Activated CD4-positive, alpha-beta memory T cell treated with anti-CD3 and anti-CD28 coated beads for 36 hours (primary cell): Measurements from ENCODE around the gene IFNAR2. TPM values are rescaled to one million over a fixed set of nuclear protein-coding genes. Genes with fewer than 3 reads are reported as not detected.
"Not testable (repeated sequence)": the region's sequence is repeated elsewhere in the genome, so short reads cannot be mapped to it uniquely, and the experiment has no call there.

ENCODE experiments used
- CTCF ChIA-PET: fragments of 350-600 bp; sonication (Branson Sonifier 250); formaldehyde crosslinking; loops from one replicate; lab custom pipeline; 2021; ENCODE audit warnings: antibody characterized with exemption, inconsistent platforms; lab: Charles Lee
- POLR2A ChIA-PET: fragments of 350-600 bp; sonication (Branson Sonifier 250); formaldehyde crosslinking; loops from one replicate; lab custom pipeline; 2021; ENCODE audit warnings: antibody characterized with exemption; lab: Charles Lee
- DNase-seq: peaks from one replicate; pipeline ENCODE4 v3.0.0-alpha.2; 2020
- H3K27ac Mint-ChIP-seq: one replicate; pipeline ENCODE4 v1.8.0; 2021; ENCODE audit warnings: mixed read lengths
- H3K27me3 Mint-ChIP-seq: one replicate; pipeline ENCODE4 v1.8.0; 2021; ENCODE audit warnings: mixed read lengths
- H3K36me3 Mint-ChIP-seq: one replicate; pipeline ENCODE4 v1.8.0; 2021; ENCODE audit warnings: mixed read lengths
- H3K4me1 Mint-ChIP-seq: one replicate; pipeline ENCODE4 v1.8.0; 2021; ENCODE audit warnings: low read depth, mixed read lengths
- H3K4me3 Mint-ChIP-seq: one replicate; pipeline ENCODE4 v1.8.0; 2021; ENCODE audit warnings: mild to moderate bottlenecking, mixed read lengths
- H3K9me3 Mint-ChIP-seq: one replicate; pipeline ENCODE4 v1.8.0; 2021; ENCODE audit warnings: mixed read lengths
- intact Hi-C: fragments of 100-400 bp; cut with micrococcal nuclease; formaldehyde crosslinking; loops from one replicate; pipeline ENCODE4 v1.15.1; 2023
- total RNA-seq, 2 experiments: library from RNA; stranded (reverse); gene quantifications; one replicate each; pipeline ENCODE4 v1.2.3, GENCODE V29; 2021

Gene IFNAR2
- total RNA-seq, 2 experiments from 2014 or later = 29.9 to 30.1 TPM

GRCh38 chr21:33236766-33237165 is 7.0 kb downstream of the IFNAR2 start:
- ChIA-PET POLR2A (interaction anchor here (0.6 to 1.2 kb wide), 2 partner anchors 9 to 22 kb away, joined by 3 to 4 read pairs; no protein-coding TSS in a partner anchor), CTCF (interaction anchor here (0.6 kb wide), 2 partner anchors 11 to 23 kb away, joined by 3 to 4 read pairs; no protein-coding TSS in a partner anchor)
- no peak overlapping the region for H3K4me3 Mint-ChIP-seq
- intact Hi-C loops = no loop called here
- no peaks in the 10 kb centered on the region for H3K9me3 Mint-ChIP-seq
- peaks cover 22% of the 10 kb centered on the region for H3K36me3 Mint-ChIP-seq
- H3K27ac Mint-ChIP-seq = peak overlapping the region; percentile 31
- peaks cover 88% of the 10 kb centered on the region for H3K4me1 Mint-ChIP-seq
- DNase-seq = no peak
- no peaks in the 10 kb centered on the region for H3K27me3 Mint-ChIP-seq

- intact Hi-C loops = no loop called here
- no peak for DNase-seq
- H3K36me3 Mint-ChIP-seq = peaks cover 23% of the 10 kb centered on the region
- no peaks in the 10 kb centered on the region for H3K27me3 Mint-ChIP-seq
- ChIA-PET POLR2A (interaction anchor here (2.2 kb wide), 1 partner anchor 88 kb away, joined by 6 read pairs; the partner anchor contains the start of gene IFNAR1), CTCF (interaction anchor here (0.7 kb wide), 1 partner anchor 38 kb away, joined by 3 read pairs; no protein-coding TSS in a partner anchor)
- H3K27ac Mint-ChIP-seq = no peak overlapping the region
- no peaks in the 10 kb centered on the region for H3K9me3 Mint-ChIP-seq
- peaks cover 87% of the 10 kb centered on the region for H3K4me1 Mint-ChIP-seq
- no peak overlapping the region for H3K4me3 Mint-ChIP-seq
These were observed 7.7 kb downstream of the IFNAR2 start for GRCh38 chr21:33237486-33237885.

GRCh38 chr21:33238146-33238545 is 8.4 kb downstream of the IFNAR2 start:
- ChIA-PET CTCF (interaction anchor here (0.8 to 1.5 kb wide), 3 partner anchors 11 to 124 kb away, joined by 3 read pairs; no protein-coding TSS in a partner anchor), POLR2A (interaction anchor here (0.8 to 2.2 kb wide), 4 partner anchors 10 to 197 kb away, joined by 3 to 10 read pairs (median 5); partner anchors contain the start of gene IFNAR1)
- peaks cover 81% of the 10 kb centered on the region for H3K4me1 Mint-ChIP-seq
- peak; percentile 42 for DNase-seq
- H3K4me3 Mint-ChIP-seq = peak overlapping the region; percentile 40
- H3K9me3 Mint-ChIP-seq = no peaks in the 10 kb centered on the region
- H3K36me3 Mint-ChIP-seq = peaks cover 17% of the 10 kb centered on the region
- peak overlapping the region; percentile 83 for H3K27ac Mint-ChIP-seq
- intact Hi-C loops = loop anchor here (1.0 to 2.0 kb wide), 3 partner anchors 18 to 33 kb away; no protein-coding TSS in a partner anchor
- no peaks in the 10 kb centered on the region for H3K27me3 Mint-ChIP-seq

GRCh38 chr21:33238565-33239255 is 9.0 kb downstream of the IFNAR2 start:
- intact Hi-C loops = loop anchor here (1.0 to 2.0 kb wide), 3 partner anchors 18 to 34 kb away; no protein-coding TSS in a partner anchor
- Mint-ChIP-seq H3K27me3 (no peaks in the 10 kb centered on the region), H3K9me3 (no peaks in the 10 kb centered on the region), H3K4me3 (peak overlapping the region; percentile 40), H3K4me1 (peaks cover 81% of the 10 kb centered on the region), H3K36me3 (peaks cover 17% of the 10 kb centered on the region), H3K27ac (peak overlapping the region; percentile 83)
- DNase-seq = peak; percentile 43
- ChIA-PET POLR2A (interaction anchor here (0.6 to 2.2 kb wide), 5 partner anchors 11 to 347 kb away, joined by 3 to 10 read pairs (median 4); partner anchors contain the start of gene IFNAR1), CTCF (interaction anchor here (0.6 to 1.5 kb wide), 5 partner anchors 11 to 123 kb away, joined by 3 to 4 read pairs (median 3); no protein-coding TSS in a partner anchor)

- intact Hi-C loops = loop anchor here (2.0 kb wide), 2 partner anchors 29 to 35 kb away; no protein-coding TSS in a partner anchor
- H3K36me3 Mint-ChIP-seq = peaks cover 22% of the 10 kb centered on the region
- H3K27me3 Mint-ChIP-seq = not testable (repeated sequence)
These were observed 9.9 kb downstream of the IFNAR2 start for GRCh38 chr21:33239559-33240127.

GRCh38 chr21:33240404-33240803 is 10.7 kb downstream of the IFNAR2 start:
- CTCF ChIA-PET = interaction anchor here (0.6 kb wide), 1 partner anchor 60 kb away, joined by 3 read pairs; no protein-coding TSS in a partner anchor
- peaks cover 26% of the 10 kb centered on the region for H3K36me3 Mint-ChIP-seq
- no peak overlapping the region for H3K4me3 Mint-ChIP-seq
- no peaks in the 10 kb centered on the region for H3K9me3 Mint-ChIP-seq
- no peak overlapping the region for H3K27ac Mint-ChIP-seq
- no peaks in the 10 kb centered on the region for H3K27me3 Mint-ChIP-seq
- H3K4me1 Mint-ChIP-seq = peaks cover 83% of the 10 kb centered on the region
- no peak for DNase-seq
- intact Hi-C loops = no loop called here
- POLR2A ChIA-PET = interaction anchor here (1.6 kb wide), 1 partner anchor 239 kb away, joined by 3 read pairs; the partner anchor contains the start of gene TMEM50B

More at GRCh38 chr21:33239559-33240127, 9.9 kb downstream of the IFNAR2 start:
- peaks cover 84% of the 10 kb centered on the region for H3K4me1 Mint-ChIP-seq
- peak overlapping the region; percentile 1 for H3K4me3 Mint-ChIP-seq
- H3K9me3 Mint-ChIP-seq, DNase-seq: not testable (repeated sequence)
- CTCF ChIA-PET = interaction anchor here (0.9 to 1.5 kb wide), 3 partner anchors 26 to 122 kb away, joined by 3 to 4 read pairs (median 3); no protein-coding TSS in a partner anchor
- H3K27ac Mint-ChIP-seq = peak overlapping the region; percentile 83
- POLR2A ChIA-PET = interaction anchor here (1.6 to 2.2 kb wide), 3 partner anchors 16 to 240 kb away, joined by 3 to 10 read pairs (median 6); partner anchors contain the start of genes IFNAR1 and TMEM50B

GRCh38 chr21:33241846-33242245 is 12.1 kb downstream of the IFNAR2 start:
- H3K36me3 Mint-ChIP-seq = peaks cover 37% of the 10 kb centered on the region
- H3K4me1 Mint-ChIP-seq = peaks cover 84% of the 10 kb centered on the region
- no peaks in the 10 kb centered on the region for H3K9me3 Mint-ChIP-seq
- H3K27ac Mint-ChIP-seq = peak overlapping the region; percentile 46
- ChIA-PET POLR2A (interaction anchor here (1.0 kb wide), 1 partner anchor 12 kb away, joined by 3 read pairs; the partner anchor contains the start of gene IFNAR2), CTCF (interaction anchor here (0.7 to 0.9 kb wide), 2 partner anchors 24 to 25 kb away, joined by 3 read pairs; no protein-coding TSS in a partner anchor)
- H3K27me3 Mint-ChIP-seq = no peaks in the 10 kb centered on the region
- peak; percentile 32 for DNase-seq
- intact Hi-C loops = no loop called here
- H3K4me3 Mint-ChIP-seq = no peak overlapping the region

GRCh38 chr21:33242846-33243245 is 13.1 kb downstream of the IFNAR2 start:
- CTCF ChIA-PET, POLR2A ChIA-PET, H3K27ac Mint-ChIP-seq, H3K9me3 Mint-ChIP-seq, DNase-seq, H3K27me3 Mint-ChIP-seq, H3K4me3 Mint-ChIP-seq, intact Hi-C loops: not testable (repeated sequence)
- peaks cover 45% of the 10 kb centered on the region for H3K36me3 Mint-ChIP-seq
- H3K4me1 Mint-ChIP-seq = peaks cover 85% of the 10 kb centered on the region

- H3K4me3 Mint-ChIP-seq = peak overlapping the region; percentile 34
- peaks cover 82% of the 10 kb centered on the region for H3K4me1 Mint-ChIP-seq
- no peak for DNase-seq
- H3K9me3 Mint-ChIP-seq = no peaks in the 10 kb centered on the region
- intact Hi-C loops = loop anchor here (1.0 kb wide), 2 partner anchors 12 to 13 kb away; no protein-coding TSS in a partner anchor
- CTCF ChIA-PET = no interaction called here
- no peaks in the 10 kb centered on the region for H3K27me3 Mint-ChIP-seq
- H3K36me3 Mint-ChIP-seq = peaks cover 55% of the 10 kb centered on the region
- peak overlapping the region; percentile 89 for H3K27ac Mint-ChIP-seq
- POLR2A ChIA-PET = interaction anchor here (0.7 kb wide), 1 partner anchor 11 kb away, joined by 3 read pairs; no protein-coding TSS in a partner anchor
These were observed 14.5 kb downstream of the IFNAR2 start for GRCh38 chr21:33244082-33244778.

GRCh38 chr21:33244779-33245105 is 15.0 kb downstream of the IFNAR2 start:
- intact Hi-C loops = loop anchor here (1.0 kb wide), 2 partner anchors 12 to 13 kb away; no protein-coding TSS in a partner anchor

More at GRCh38 chr21:33244779-33245105, 15.0 kb downstream of the IFNAR2 start:
- Mint-ChIP-seq H3K4me1 (peaks cover 84% of the 10 kb centered on the region), H3K9me3 (no peaks in the 10 kb centered on the region), H3K36me3 (peaks cover 59% of the 10 kb centered on the region), H3K4me3 (no peak overlapping the region), H3K27ac (peak overlapping the region; percentile 89), H3K27me3 (no peaks in the 10 kb centered on the region)
- no peak for DNase-seq
- ChIA-PET CTCF (interaction anchor here (1.3 kb wide), 1 partner anchor 23 kb away, joined by 3 read pairs; no protein-coding TSS in a partner anchor), POLR2A (no interaction called here)
